ENCODE measurements around the gene LENG9.
"Not testable (repeated sequence)": the region's sequence is repeated elsewhere in the genome, so short reads cannot be mapped to it uniquely, and the experiment has no call there.

The LENG9 gene

GRCh38 chr19:54459282-54460229 is 4.0 kb downstream of the LENG9 start:
- no peak for DNase-seq (ENCODE audit: low spot score)

- no peak for DNase-seq (ENCODE audit: low spot score)
Measured at GRCh38 chr19:54458648-54459281, 4.8 kb downstream of the LENG9 start.

- no peak for DNase-seq (ENCODE audit: low spot score)
Measured at GRCh38 chr19:54457773-54458647, 5.6 kb downstream of the LENG9 start.

DNA sequence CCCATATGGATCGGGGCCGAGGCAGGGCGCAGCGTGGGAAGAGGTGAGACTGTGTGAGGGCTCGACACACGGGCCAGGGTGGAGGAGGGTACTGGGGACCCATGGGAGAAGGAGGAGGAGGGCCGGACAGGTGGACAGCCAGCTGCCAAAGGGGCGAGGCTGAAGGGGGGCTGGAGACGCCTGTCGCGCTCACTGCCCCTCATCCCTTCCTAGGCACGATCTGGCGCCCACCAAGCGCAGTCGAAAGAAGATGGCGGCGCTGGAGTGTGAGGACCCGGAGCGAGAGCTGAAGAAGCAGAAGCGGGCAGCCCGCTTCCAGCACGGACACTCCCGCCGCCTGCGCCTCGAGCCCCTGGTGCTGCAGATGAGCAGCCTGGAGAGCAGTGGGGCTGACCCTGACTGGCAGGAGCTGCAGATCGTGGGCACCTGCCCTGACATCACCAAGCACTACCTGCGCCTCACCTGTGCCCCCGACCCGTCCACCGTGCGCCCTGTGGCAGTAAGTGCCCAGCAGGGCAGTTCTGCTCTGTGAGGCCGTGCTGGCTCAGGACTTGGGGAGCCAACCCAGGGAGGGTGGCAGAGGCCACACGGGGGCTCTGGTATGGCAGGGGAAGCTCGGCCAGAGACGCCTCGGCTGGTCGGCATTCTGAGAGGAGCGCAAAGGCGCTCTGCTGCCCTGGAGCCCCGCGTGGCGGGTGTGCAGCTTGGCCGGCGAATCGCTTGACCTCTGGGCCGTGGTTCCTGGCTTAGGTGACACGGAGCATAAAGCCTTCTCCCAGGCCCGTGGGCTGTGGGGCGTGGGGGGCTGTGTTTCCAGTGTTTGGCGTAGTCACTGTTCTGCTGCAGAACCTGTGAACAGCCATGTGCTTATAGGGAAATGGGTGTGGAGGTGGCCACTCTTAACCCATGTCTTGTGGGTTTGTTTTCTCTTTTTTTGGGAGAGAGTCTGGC is 6.9 kb downstream of the LENG9 start:
- DNase-seq (ENCODE audit: low spot score), result no peak

GRCh38 chr19:54455786-54456422 is 7.7 kb downstream of the LENG9 start:
- DNase-seq (ENCODE audit: low spot score), result no peak

- DNase-seq (ENCODE audit: low spot score), result no peak
Measured at GRCh38 chr19:54454781-54455675, 8.6 kb downstream of the LENG9 start.

DNA sequence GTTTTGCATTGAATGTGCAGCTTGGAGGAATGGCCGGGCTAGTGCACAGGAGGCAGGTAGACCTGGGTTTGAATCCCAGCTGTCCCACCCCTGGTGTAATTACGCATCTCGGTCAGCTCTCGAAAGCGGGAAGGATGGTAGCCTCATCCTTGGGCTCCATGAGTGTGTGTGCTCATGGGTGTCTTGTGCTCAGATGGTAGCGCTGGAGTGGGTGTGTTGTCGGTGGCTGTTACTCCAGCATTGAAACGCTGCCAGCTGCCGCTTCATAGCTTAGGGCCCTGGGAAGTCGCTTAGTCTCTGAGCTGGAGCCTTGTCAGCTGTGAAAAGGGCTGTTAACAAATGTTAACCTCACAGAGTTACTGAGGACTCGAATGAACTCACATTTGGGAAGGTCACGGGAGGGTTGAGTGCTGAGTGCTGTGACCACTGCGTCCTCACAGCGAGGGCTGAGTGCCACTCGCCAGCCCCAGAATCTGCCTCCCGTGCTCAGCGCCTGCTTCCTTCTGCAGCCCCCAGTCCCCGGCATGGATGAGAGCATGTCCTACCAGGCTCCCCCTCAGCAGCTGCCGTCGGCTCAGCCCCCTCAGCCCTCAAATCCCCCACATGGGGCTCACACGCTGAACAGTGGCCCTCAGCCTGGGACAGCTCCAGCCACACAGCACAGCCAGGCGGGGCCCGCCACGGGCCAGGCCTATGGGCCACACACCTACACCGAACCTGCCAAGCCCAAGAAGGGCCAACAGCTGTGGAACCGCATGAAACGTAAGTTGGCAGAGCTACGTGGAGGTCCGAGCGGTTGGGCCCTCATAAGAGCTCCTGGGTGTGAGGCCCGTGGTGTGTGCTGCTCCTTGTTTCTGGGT is 9.4 kb downstream of the LENG9 start:
- DNase-seq (ENCODE audit: low spot score), result no peak

GRCh38 chr19:54452626-54453025 is 11.0 kb downstream of the LENG9 start:
- DNase-seq (ENCODE audit: low spot score), result no peak

DNA sequence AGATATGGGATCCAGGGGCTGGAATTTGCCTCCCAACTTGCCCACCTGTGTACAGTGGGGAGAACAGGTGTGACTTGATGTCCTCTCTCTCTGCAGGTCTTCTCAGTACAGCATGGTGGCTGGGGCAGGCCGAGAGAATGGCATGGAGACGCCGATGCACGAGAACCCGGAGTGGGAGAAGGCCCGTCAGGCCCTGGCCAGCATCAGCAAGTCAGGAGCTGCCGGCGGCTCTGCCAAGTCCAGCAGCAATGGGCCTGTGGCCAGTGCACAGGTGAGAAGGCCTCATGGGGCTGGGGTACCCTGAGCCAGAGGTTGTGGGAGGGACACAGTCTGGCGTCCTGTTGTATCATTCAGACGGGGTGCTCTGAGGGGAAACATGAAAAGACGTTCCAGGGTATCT is 11.6 kb downstream of the LENG9 start:
- DNase-seq (ENCODE audit: low spot score), result no peak

GRCh38 chr19:54451331-54451871 is 12.2 kb downstream of the LENG9 start:
- DNase-seq (ENCODE audit: low spot score), result no peak

DNA sequence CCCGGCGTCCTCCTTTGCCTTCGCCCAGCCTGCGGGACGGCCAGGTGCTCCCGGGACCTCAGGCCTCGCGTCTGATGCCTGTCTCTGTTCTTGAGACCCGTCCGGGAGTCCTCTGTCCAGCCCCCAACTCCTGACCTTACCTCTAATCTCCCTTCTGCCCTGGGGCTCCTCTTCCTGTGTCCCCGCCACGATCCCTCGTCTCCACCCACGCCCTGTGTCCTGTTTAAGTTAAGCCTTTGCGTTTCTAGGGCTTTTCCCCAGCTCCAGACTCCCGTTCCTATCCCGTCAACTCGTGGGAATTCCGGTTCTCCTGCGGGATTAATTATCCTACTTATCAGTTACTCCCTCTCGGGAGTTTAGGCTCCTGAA is 13.9 kb downstream of the LENG9 start:
- DNase-seq (ENCODE audit: low spot score), result peak; percentile 42

- peak; percentile 98 for DNase-seq (ENCODE audit: low spot score)
Measured at GRCh38 chr19:54448774-54449700, 14.5 kb downstream of the LENG9 start, which contains the start of gene LENG8. Gene LENG8, plus strand, starts transcription at chr19:54449199. Its CDS starts 2,146 bp downstream, at chr19:54451345.

DNA sequence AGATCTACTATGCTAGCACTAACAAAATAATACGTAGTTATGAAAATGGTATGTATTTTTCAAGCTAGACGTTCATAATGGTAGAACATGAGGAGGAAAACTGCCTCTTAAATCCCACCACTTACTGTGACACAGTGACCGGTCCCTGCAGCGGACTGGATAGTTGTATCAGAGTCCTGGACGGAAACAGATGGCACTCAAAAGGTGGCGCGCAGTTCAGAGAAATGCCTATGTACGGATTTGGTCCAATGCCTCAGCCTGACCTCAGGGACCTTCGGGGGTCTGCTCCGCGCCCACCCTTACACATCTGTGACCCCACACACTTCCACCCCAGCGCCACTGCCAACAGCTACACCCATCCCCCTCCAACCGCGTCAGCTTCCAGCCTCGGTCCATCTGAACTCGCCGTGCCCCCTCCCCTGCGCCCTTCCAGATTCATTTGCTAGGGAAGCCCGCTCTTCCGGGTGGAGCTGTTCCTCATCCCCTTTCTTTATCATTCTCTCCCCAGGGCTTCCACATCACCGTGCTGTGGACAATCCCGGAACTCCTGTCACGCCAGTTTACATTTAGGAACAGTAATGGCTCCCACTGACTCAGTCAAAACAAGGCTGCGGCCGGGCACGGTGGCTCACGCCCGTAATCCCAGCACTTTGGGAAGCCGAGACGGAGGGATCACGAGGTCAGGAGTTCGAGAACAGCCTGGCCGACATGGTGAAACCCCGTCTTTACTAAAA is 15.4 kb downstream of the LENG9 start:
- peak; percentile 79 for DNase-seq (ENCODE audit: low spot score)

- not testable (repeated sequence) for DNase-seq (ENCODE audit: low spot score)
Measured at GRCh38 chr19:54446349-54446748, 17.2 kb downstream of the LENG9 start.

GRCh38 chr19:54444737-54445136 is 18.8 kb downstream of the LENG9 start:
- DNase-seq (ENCODE audit: low spot score), result no peak

- no peak for DNase-seq (ENCODE audit: low spot score)
Measured at GRCh38 chr19:54440641-54441040, 22.9 kb downstream of the LENG9 start.
